ENCODE measurements around the gene MAGI3. TPM values are rescaled to one million over a fixed set of nuclear protein-coding genes. Genes with fewer than 3 reads are reported as not detected.

MAGI3 gene
- total and polyA plus RNA-seq, 4 donors, result 2.8 to 21.7 (median 9.6) TPM

DNA sequence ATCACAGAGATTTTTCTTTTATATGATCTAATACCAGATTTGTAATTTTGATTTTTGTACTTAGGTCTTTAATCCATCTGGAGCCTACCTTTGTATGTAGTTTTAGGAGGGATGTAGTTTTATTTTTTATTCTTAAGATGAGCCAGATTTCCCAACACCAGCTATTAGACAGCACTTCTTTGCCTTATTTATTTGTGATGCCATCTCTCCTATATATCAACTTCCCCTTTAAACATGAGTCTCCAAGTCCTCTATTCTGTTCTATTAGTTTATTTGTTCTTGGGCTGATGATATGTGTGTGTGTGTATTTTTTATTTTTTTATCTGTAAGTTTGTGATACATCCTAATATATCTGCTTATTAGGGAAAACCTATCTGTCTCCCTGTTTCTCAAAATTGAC, 274.8 kb downstream of the MAGI3 start:
- Histone ChIP-seq H3K27me3 (ENCODE audit: control insufficient read depth in 1 of 2, insufficient read depth in 2 of 2, low read length in 1 of 2) (no peaks in the 10 kb centered on the region), H3K9me3 (ENCODE audit: control insufficient read depth, low read length) (no peaks in the 10 kb centered on the region), H3K4me1 (ENCODE audit: control insufficient read depth in 1 of 2, insufficient read depth in 2 of 2, low read length in 2 of 2) (no peaks in the 10 kb centered on the region), H3K36me3 (ENCODE audit: control insufficient read depth in 1 of 2, insufficient read depth in 2 of 2, low read length in 1 of 2) (no peaks in the 10 kb centered on the region), H3K4me3 (ENCODE audit: low read length in 2 of 2) (no peak overlapping the region), H3K27ac (ENCODE audit: low read depth in 1 of 2, low read length in 2 of 2) (no peak overlapping the region)
- DNase-seq (no peak), ATAC-seq (ENCODE audit: low FRiP score) (no peak)
- intact Hi-C loops (cut with DNase I), result no loop called here

DNA sequence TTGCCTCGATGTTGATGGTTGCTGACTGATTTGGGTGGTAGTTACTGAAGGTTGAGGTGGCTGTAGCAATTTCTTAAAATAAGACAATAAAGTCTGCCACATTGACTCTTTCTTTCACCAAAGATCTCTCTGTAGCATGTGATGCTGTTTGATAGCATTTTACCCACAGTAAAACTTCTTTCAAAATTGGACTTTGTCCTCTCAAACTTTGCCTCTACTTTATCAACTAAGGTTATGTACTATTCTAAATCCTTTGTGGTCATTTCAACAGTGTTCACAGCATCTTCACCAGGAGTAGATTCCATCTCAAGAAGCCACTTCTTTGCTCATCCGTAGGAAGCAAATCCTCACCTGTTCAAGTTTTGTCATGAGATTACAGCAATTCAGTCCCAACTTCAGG, 275.8 kb downstream of the MAGI3 start:
- intact Hi-C loops (cut with DNase I), result no loop called here
- WGBS, 2 donors, result 96 to 98% methylated on average over 2 of the region's 2 CpGs
- no peaks in the 10 kb centered on the region for H3K9me3 ChIP-seq (ENCODE audit: control insufficient read depth, low read length)
- DNase-seq, result no peak
- H3K36me3 ChIP-seq (ENCODE audit: control insufficient read depth in 1 of 2, insufficient read depth in 2 of 2, low read length in 1 of 2), result no peaks in the 10 kb centered on the region
- no peak overlapping the region for H3K4me3 ChIP-seq (ENCODE audit: low read length in 2 of 2)
- H3K27me3 ChIP-seq (ENCODE audit: control insufficient read depth in 1 of 2, insufficient read depth in 2 of 2, low read length in 1 of 2), result no peaks in the 10 kb centered on the region
- no peaks in the 10 kb centered on the region for H3K4me1 ChIP-seq (ENCODE audit: control insufficient read depth in 1 of 2, insufficient read depth in 2 of 2, low read length in 2 of 2)
- H3K27ac ChIP-seq (ENCODE audit: low read depth in 1 of 2, low read length in 2 of 2), result no peak overlapping the region
- ATAC-seq (ENCODE audit: low FRiP score), result no peak

GRCh38 chr1:113669988-113670387, 279.7 kb downstream of the MAGI3 start:
- no peaks in the 10 kb centered on the region for H3K9me3 ChIP-seq (ENCODE audit: control insufficient read depth, low read length)
- DNase-seq (no peak), ATAC-seq (ENCODE audit: low FRiP score) (no peak)
- H3K4me1 ChIP-seq (ENCODE audit: control insufficient read depth in 1 of 2, insufficient read depth in 2 of 2, low read length in 2 of 2), result no peaks in the 10 kb centered on the region
- no peaks in the 10 kb centered on the region for H3K27me3 ChIP-seq (ENCODE audit: control insufficient read depth in 1 of 2, insufficient read depth in 2 of 2, low read length in 1 of 2)
- H3K27ac ChIP-seq (ENCODE audit: low read depth in 1 of 2, low read length in 2 of 2), result no peak overlapping the region
- H3K36me3 ChIP-seq (ENCODE audit: control insufficient read depth in 1 of 2, insufficient read depth in 2 of 2, low read length in 1 of 2), result no peaks in the 10 kb centered on the region
- H3K4me3 ChIP-seq (ENCODE audit: low read length in 2 of 2), result no peak overlapping the region
- intact Hi-C loops (cut with DNase I), result loop anchor here in 1 of 2 donors (10.0 kb wide), 1 partner anchor 955 kb away; the partner anchor contains the start of gene PPM1J
- 83 to 96% methylated on average over 1 of the region's 1 CpG for WGBS, 2 donors

DNA sequence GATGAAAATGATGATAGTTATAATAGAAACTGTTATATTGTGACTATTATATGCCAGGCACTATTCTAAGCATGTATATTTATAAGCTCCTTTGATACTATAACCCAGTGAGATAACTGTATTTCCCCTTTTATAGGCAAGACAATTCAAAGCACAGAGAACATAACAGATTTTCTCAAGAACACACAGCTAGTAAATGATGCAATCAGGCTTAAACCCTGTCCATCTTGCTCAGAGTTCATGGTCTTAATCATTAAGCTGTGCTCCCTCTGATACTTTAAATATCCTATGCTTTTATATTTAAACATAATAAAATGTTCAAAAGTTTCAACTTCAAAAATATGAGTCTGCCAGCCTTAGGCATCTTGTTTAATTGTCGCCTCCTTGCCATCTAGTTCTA, 280.3 kb downstream of the MAGI3 start:
- H3K4me1 ChIP-seq (ENCODE audit: control insufficient read depth in 1 of 2, insufficient read depth in 2 of 2, low read length in 2 of 2), result no peaks in the 10 kb centered on the region
- DNase-seq (no peak), ATAC-seq (ENCODE audit: low FRiP score) (no peak)
- WGBS, 2 donors, result 97 to 98% methylated on average over 1 of the region's 1 CpG
- H3K27ac ChIP-seq (ENCODE audit: low read depth in 1 of 2, low read length in 2 of 2), result no peak overlapping the region
- no peaks in the 10 kb centered on the region for H3K36me3 ChIP-seq (ENCODE audit: control insufficient read depth in 1 of 2, insufficient read depth in 2 of 2, low read length in 1 of 2)
- H3K4me3 ChIP-seq (ENCODE audit: low read length in 2 of 2), result no peak overlapping the region
- no peaks in the 10 kb centered on the region for H3K9me3 ChIP-seq (ENCODE audit: control insufficient read depth, low read length)
- intact Hi-C loops (cut with DNase I), result loop anchor here in 1 of 2 donors (10.0 kb wide), 1 partner anchor 956 kb away; the partner anchor contains the start of gene PPM1J
- H3K27me3 ChIP-seq (ENCODE audit: control insufficient read depth in 1 of 2, insufficient read depth in 2 of 2, low read length in 1 of 2), result no peaks in the 10 kb centered on the region

GRCh38 chr1:113672491-113672890, 282.2 kb downstream of the MAGI3 start:
- intact Hi-C loops (cut with DNase I), result loop anchor here in 1 of 2 donors (10.0 kb wide), 1 partner anchor 958 kb away; the partner anchor contains the start of gene PPM1J
- no peaks in the 10 kb centered on the region for H3K9me3 ChIP-seq (ENCODE audit: control insufficient read depth, low read length)
- H3K4me3 ChIP-seq (ENCODE audit: low read length in 2 of 2), result no peak overlapping the region
- DNase-seq, result no peak
- H3K4me1 ChIP-seq (ENCODE audit: control insufficient read depth in 1 of 2, insufficient read depth in 2 of 2, low read length in 2 of 2), result no peaks in the 10 kb centered on the region
- 60 to 68% methylated on average over 4 of the region's 4 CpGs for WGBS, 2 donors
- H3K27me3 ChIP-seq (ENCODE audit: control insufficient read depth in 1 of 2, insufficient read depth in 2 of 2, low read length in 1 of 2), result no peaks in the 10 kb centered on the region
- no peak overlapping the region for H3K27ac ChIP-seq (ENCODE audit: low read depth in 1 of 2, low read length in 2 of 2)
- no peaks in the 10 kb centered on the region for H3K36me3 ChIP-seq (ENCODE audit: control insufficient read depth in 1 of 2, insufficient read depth in 2 of 2, low read length in 1 of 2)
- ATAC-seq (ENCODE audit: low FRiP score), result no peak

- no peaks in the 10 kb centered on the region for H3K9me3 ChIP-seq (ENCODE audit: control insufficient read depth, low read length)
- no peaks in the 10 kb centered on the region for H3K36me3 ChIP-seq (ENCODE audit: control insufficient read depth in 1 of 2, insufficient read depth in 2 of 2, low read length in 1 of 2)
- ATAC-seq (ENCODE audit: low FRiP score) (no peak), DNase-seq (no peak)
- no peak overlapping the region for H3K27ac ChIP-seq (ENCODE audit: low read depth in 1 of 2, low read length in 2 of 2)
- intact Hi-C loops (cut with DNase I), result loop anchor here in 1 of 2 donors (10.0 kb wide), 1 partner anchor 960 kb away; the partner anchor contains the start of gene PPM1J
- H3K27me3 ChIP-seq (ENCODE audit: control insufficient read depth in 1 of 2, insufficient read depth in 2 of 2, low read length in 1 of 2), result no peaks in the 10 kb centered on the region
- H3K4me3 ChIP-seq (ENCODE audit: low read length in 2 of 2), result no peak overlapping the region
- H3K4me1 ChIP-seq (ENCODE audit: control insufficient read depth in 1 of 2, insufficient read depth in 2 of 2, low read length in 2 of 2), result no peaks in the 10 kb centered on the region
- WGBS, 2 donors, result 96 to 100% methylated on average over 1 of the region's 1 CpG
Measured at GRCh38 chr1:113674591-113674990, 284.3 kb downstream of the MAGI3 start.

GRCh38 chr1:113675302-113675701, 285.0 kb downstream of the MAGI3 start:
- Histone ChIP-seq H3K27ac (ENCODE audit: low read depth in 1 of 2, low read length in 2 of 2) (no peak overlapping the region), H3K9me3 (ENCODE audit: control insufficient read depth, low read length) (no peaks in the 10 kb centered on the region), H3K4me3 (ENCODE audit: low read length in 2 of 2) (no peak overlapping the region), H3K36me3 (ENCODE audit: control insufficient read depth in 1 of 2, insufficient read depth in 2 of 2, low read length in 1 of 2) (no peaks in the 10 kb centered on the region), H3K4me1 (ENCODE audit: control insufficient read depth in 1 of 2, insufficient read depth in 2 of 2, low read length in 2 of 2) (no peaks in the 10 kb centered on the region), H3K27me3 (ENCODE audit: control insufficient read depth in 1 of 2, insufficient read depth in 2 of 2, low read length in 1 of 2) (no peaks in the 10 kb centered on the region)
- WGBS, 2 donors, result 97% methylated on average over 2 of the region's 2 CpGs
- ATAC-seq (ENCODE audit: low FRiP score), result no peak
- DNase-seq, result no peak
- intact Hi-C loops (cut with DNase I), result loop anchor here (5.0 to 10.0 kb wide), 3 partner anchors 533 to 961 kb away; partner anchors contain the start of gene PPM1J (in 2 of the 2)

GRCh38 chr1:113676524-113676923, 286.2 kb downstream of the MAGI3 start:
- Histone ChIP-seq H3K4me3 (ENCODE audit: low read length in 2 of 2) (no peak overlapping the region), H3K4me1 (ENCODE audit: control insufficient read depth in 1 of 2, insufficient read depth in 2 of 2, low read length in 2 of 2) (no peaks in the 10 kb centered on the region), H3K36me3 (ENCODE audit: control insufficient read depth in 1 of 2, insufficient read depth in 2 of 2, low read length in 1 of 2) (no peaks in the 10 kb centered on the region), H3K27ac (ENCODE audit: low read depth in 1 of 2, low read length in 2 of 2) (no peak overlapping the region), H3K27me3 (ENCODE audit: control insufficient read depth in 1 of 2, insufficient read depth in 2 of 2, low read length in 1 of 2) (no peaks in the 10 kb centered on the region), H3K9me3 (ENCODE audit: control insufficient read depth, low read length) (no peaks in the 10 kb centered on the region)
- ATAC-seq (ENCODE audit: low FRiP score) (no peak), DNase-seq (no peak)
- WGBS, 2 donors, result 83 to 86% methylated on average over 5 of the region's 5 CpGs
- intact Hi-C loops (cut with DNase I), result loop anchor here (5.0 to 10.0 kb wide), 3 partner anchors 534 to 962 kb away; partner anchors contain the start of gene PPM1J (in 2 of the 2)

Measured in aorta (tissue), 5 donors.